T-helper 1 cell treated with Interleukin-12 subunit alpha and Interleukin-12 subunit beta and Interleukin-4 antibody, amounts not matched to agents 30 μg/mL and 1 μg/mL, for 36 hours (primary cell): Measurements from ENCODE around the gene PLSCR4.

ENCODE experiments used
- H3K27ac Mint-ChIP-seq: one replicate; pipeline ENCODE4 v1.8.0; 2021; ENCODE audit warnings: mild to moderate bottlenecking, mixed read lengths
- H3K27me3 Mint-ChIP-seq: one replicate; pipeline ENCODE4 v1.8.0; 2021; ENCODE audit warnings: low read depth, mixed read lengths
- H3K36me3 Mint-ChIP-seq: one replicate; pipeline ENCODE4 v1.8.0; 2021; ENCODE audit warnings: low read depth, mixed read lengths
- H3K4me1 Mint-ChIP-seq: one replicate; pipeline ENCODE4 v1.8.0; 2021; ENCODE audit warnings: low read depth, mixed read lengths
- H3K4me3 Mint-ChIP-seq: one replicate; pipeline ENCODE4 v1.8.0; 2021; ENCODE audit warnings: mild to moderate bottlenecking, moderate library complexity, mixed read lengths
- H3K9me3 Mint-ChIP-seq: one replicate; pipeline ENCODE4 v1.8.0; 2021; ENCODE audit warnings: mixed read lengths

The PLSCR4 gene

GRCh38 chr3:146191051-146191450 lies 59.9 kb downstream of the PLSCR4 start:
- no peaks in the 10 kb centered on the region for H3K9me3 Mint-ChIP-seq
- H3K4me3 Mint-ChIP-seq, result no peak overlapping the region
- H3K4me1 Mint-ChIP-seq, result no peaks in the 10 kb centered on the region
- no peaks in the 10 kb centered on the region for H3K36me3 Mint-ChIP-seq
- H3K27me3 Mint-ChIP-seq, result peaks cover 16% of the 10 kb centered on the region
- no peak overlapping the region for H3K27ac Mint-ChIP-seq

GRCh38 chr3:146189519-146190173 lies 61.3 kb downstream of the PLSCR4 start:
- H3K27me3 Mint-ChIP-seq, result peaks cover 12% of the 10 kb centered on the region
- H3K9me3 Mint-ChIP-seq, result no peaks in the 10 kb centered on the region
- no peaks in the 10 kb centered on the region for H3K36me3 Mint-ChIP-seq
- H3K4me3 Mint-ChIP-seq, result no peak overlapping the region
- no peaks in the 10 kb centered on the region for H3K4me1 Mint-ChIP-seq
- H3K27ac Mint-ChIP-seq, result no peak overlapping the region

- peaks cover 14% of the 10 kb centered on the region for H3K27me3 Mint-ChIP-seq
- no peak overlapping the region for H3K4me3 Mint-ChIP-seq
These were observed 63.5 kb downstream of the PLSCR4 start for GRCh38 chr3:146187334-146187950.

GRCh38 chr3:146184241-146185015 lies 66.5 kb downstream of the PLSCR4 start:
- Mint-ChIP-seq H3K9me3 (no peaks in the 10 kb centered on the region), H3K4me3 (no peak overlapping the region), H3K36me3 (no peaks in the 10 kb centered on the region)

More at GRCh38 chr3:146187334-146187950, 63.5 kb downstream of the PLSCR4 start:
- no peak overlapping the region for H3K27ac Mint-ChIP-seq
- no peaks in the 10 kb centered on the region for H3K9me3 Mint-ChIP-seq
- no peaks in the 10 kb centered on the region for H3K36me3 Mint-ChIP-seq
- H3K4me1 Mint-ChIP-seq, result no peaks in the 10 kb centered on the region

GRCh38 chr3:146181216-146181615 lies 69.7 kb downstream of the PLSCR4 start:
- H3K36me3 Mint-ChIP-seq, result no peaks in the 10 kb centered on the region
- H3K4me1 Mint-ChIP-seq, result no peaks in the 10 kb centered on the region
- no peak overlapping the region for H3K27ac Mint-ChIP-seq
- no peak overlapping the region for H3K4me3 Mint-ChIP-seq
- H3K9me3 Mint-ChIP-seq, result no peaks in the 10 kb centered on the region
- H3K27me3 Mint-ChIP-seq, result peaks cover 6% of the 10 kb centered on the region

More at GRCh38 chr3:146184241-146185015, 66.5 kb downstream of the PLSCR4 start:
- Mint-ChIP-seq H3K27me3 (peaks cover 12% of the 10 kb centered on the region), H3K27ac (no peak overlapping the region), H3K4me1 (no peaks in the 10 kb centered on the region)

- no peaks in the 10 kb centered on the region for H3K36me3 Mint-ChIP-seq
- H3K4me3 Mint-ChIP-seq, result no peak overlapping the region
- no peaks in the 10 kb centered on the region for H3K4me1 Mint-ChIP-seq
- no peak overlapping the region for H3K27ac Mint-ChIP-seq
- H3K9me3 Mint-ChIP-seq, result no peaks in the 10 kb centered on the region
- H3K27me3 Mint-ChIP-seq, result peaks cover 6% of the 10 kb centered on the region
These were observed 70.5 kb downstream of the PLSCR4 start for GRCh38 chr3:146180376-146180775.

- Mint-ChIP-seq H3K27me3 (peaks cover 1% of the 10 kb centered on the region), H3K27ac (no peak overlapping the region), H3K4me1 (no peaks in the 10 kb centered on the region), H3K4me3 (no peak overlapping the region), H3K9me3 (no peaks in the 10 kb centered on the region), H3K36me3 (no peaks in the 10 kb centered on the region)
These were observed 72.8 kb downstream of the PLSCR4 start for GRCh38 chr3:146178006-146178689.

- Mint-ChIP-seq H3K27me3 (peaks cover 5% of the 10 kb centered on the region), H3K27ac (no peak overlapping the region), H3K36me3 (no peaks in the 10 kb centered on the region), H3K4me3 (no peak overlapping the region), H3K9me3 (no peaks in the 10 kb centered on the region), H3K4me1 (no peaks in the 10 kb centered on the region)
These were observed 73.4 kb downstream of the PLSCR4 start for GRCh38 chr3:146177519-146177918.

GRCh38 chr3:146177072-146177471 lies 73.8 kb downstream of the PLSCR4 start:
- no peak overlapping the region for H3K27ac Mint-ChIP-seq
- H3K9me3 Mint-ChIP-seq, result no peaks in the 10 kb centered on the region
- no peak overlapping the region for H3K4me3 Mint-ChIP-seq
- no peaks in the 10 kb centered on the region for H3K36me3 Mint-ChIP-seq
- H3K27me3 Mint-ChIP-seq, result peaks cover 5% of the 10 kb centered on the region
- no peaks in the 10 kb centered on the region for H3K4me1 Mint-ChIP-seq

GRCh38 chr3:146172586-146172985 lies 78.3 kb downstream of the PLSCR4 start:
- H3K27me3 Mint-ChIP-seq, result peaks cover 13% of the 10 kb centered on the region
- no peaks in the 10 kb centered on the region for H3K9me3 Mint-ChIP-seq
- no peaks in the 10 kb centered on the region for H3K36me3 Mint-ChIP-seq
- H3K4me3 Mint-ChIP-seq, result no peak overlapping the region
- no peaks in the 10 kb centered on the region for H3K4me1 Mint-ChIP-seq
- H3K27ac Mint-ChIP-seq, result no peak overlapping the region

GRCh38 chr3:146170591-146170990 lies 80.3 kb downstream of the PLSCR4 start:
- Mint-ChIP-seq H3K4me3 (no peak overlapping the region), H3K9me3 (no peaks in the 10 kb centered on the region), H3K27ac (no peak overlapping the region), H3K36me3 (no peaks in the 10 kb centered on the region), H3K4me1 (no peaks in the 10 kb centered on the region), H3K27me3 (peaks cover 14% of the 10 kb centered on the region)

GRCh38 chr3:146169891-146170290 lies 81.0 kb downstream of the PLSCR4 start:
- Mint-ChIP-seq H3K4me1 (no peaks in the 10 kb centered on the region), H3K36me3 (no peaks in the 10 kb centered on the region), H3K27me3 (peaks cover 21% of the 10 kb centered on the region), H3K27ac (no peak overlapping the region), H3K4me3 (no peak overlapping the region), H3K9me3 (no peaks in the 10 kb centered on the region)

GRCh38 chr3:146166826-146167225 lies 84.1 kb downstream of the PLSCR4 start:
- H3K27ac Mint-ChIP-seq, result no peak overlapping the region
- peaks cover 37% of the 10 kb centered on the region for H3K27me3 Mint-ChIP-seq
- H3K9me3 Mint-ChIP-seq, result no peaks in the 10 kb centered on the region
- H3K36me3 Mint-ChIP-seq, result no peaks in the 10 kb centered on the region
- no peaks in the 10 kb centered on the region for H3K4me1 Mint-ChIP-seq
- H3K4me3 Mint-ChIP-seq, result no peak overlapping the region

GRCh38 chr3:146166415-146166821 lies 84.5 kb downstream of the PLSCR4 start:
- H3K36me3 Mint-ChIP-seq, result no peaks in the 10 kb centered on the region
- no peak overlapping the region for H3K4me3 Mint-ChIP-seq
- H3K27me3 Mint-ChIP-seq, result peaks cover 41% of the 10 kb centered on the region
- H3K4me1 Mint-ChIP-seq, result peaks cover 2% of the 10 kb centered on the region
- H3K27ac Mint-ChIP-seq, result no peak overlapping the region
- no peaks in the 10 kb centered on the region for H3K9me3 Mint-ChIP-seq
